ENCODE data around the gene NBEA.

Gene NBEA

DNA sequence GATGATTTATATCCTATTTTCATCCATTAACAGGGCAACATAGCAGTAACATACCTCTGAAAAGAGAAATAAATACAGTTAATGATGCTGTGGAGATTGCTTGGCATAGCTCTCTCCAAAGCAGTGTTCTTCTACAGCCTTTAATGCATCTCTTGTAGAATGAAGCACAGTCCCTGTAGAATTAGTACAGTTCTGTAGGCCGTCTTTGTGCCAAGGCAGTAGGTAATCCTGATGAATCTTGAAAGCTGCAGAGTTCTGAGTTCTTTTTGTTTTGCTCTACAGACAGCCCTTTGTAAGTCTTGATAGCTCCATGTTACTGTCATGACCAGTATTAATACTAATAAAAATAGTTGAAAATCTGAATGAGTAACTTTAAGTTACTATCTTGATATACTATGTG, 350.3 kb downstream of the NBEA start:
- no peaks in the 10 kb centered on the region for H3K9me3 ChIP-seq (ENCODE audit: control insufficient read depth, insufficient read depth, low read depth, low read length)
- CTCF ChIA-PET = interaction anchor here (0.7 kb wide), 1 partner anchor 22 kb away, joined by 3 read pairs; no protein-coding TSS in a partner anchor
- no peak overlapping the region for H3K27ac ChIP-seq (ENCODE audit: extremely low read depth, low read depth, low read length)
- H3K36me3 ChIP-seq (ENCODE audit: control insufficient read depth in 2 of 2, insufficient read depth in 1 of 2, low read length in 2 of 2) = no peaks in the 10 kb centered on the region
- TF ChIP-seq ZNF561 (tag by site-specific recombination; IDR thresholded peaks at IDR 0.05; ENCODE audit: borderline replicate concordance) (no peak), ZNF121 (tag by site-specific recombination; IDR thresholded peaks at IDR 0.05) (no peak)
- no peak overlapping the region for H3K4me3 ChIP-seq (ENCODE audit: low read depth, low read length)
- POLR2A ChIA-PET = no interaction called here
- no peaks in the 10 kb centered on the region for H3K4me1 ChIP-seq (ENCODE audit: control insufficient read depth, insufficient read depth, low read length)

GRCh38 chr13:35293579-35294226, 351.6 kb downstream of the NBEA start:
- no peaks in the 10 kb centered on the region for H3K36me3 ChIP-seq (ENCODE audit: control insufficient read depth in 2 of 2, insufficient read depth in 1 of 2, low read length in 2 of 2)
- POLR2A ChIA-PET = no interaction called here
- no peak overlapping the region for H3K4me3 ChIP-seq (ENCODE audit: low read depth, low read length)
- TF ChIP-seq ZNF623 (tag by site-specific recombination; IDR thresholded peaks at IDR 0.05) (no peak), SCRT2 (tag by site-specific recombination; IDR thresholded peaks at IDR 0.05) (no peak), ZNF707 (tag by site-specific recombination; IDR thresholded peaks at IDR 0.05) (no peak), SP2 (tag by site-specific recombination; IDR thresholded peaks at IDR 0.05) (no peak), ZNF350 (tag by site-specific recombination; IDR thresholded peaks at IDR 0.05) (no peak), MZF1 (tag by site-specific recombination; IDR thresholded peaks at IDR 0.05; ENCODE audit: borderline replicate concordance) (no peak), GFI1B (tag by site-specific recombination; IDR thresholded peaks at IDR 0.05) (no peak), ZNF354C (tag by site-specific recombination; IDR thresholded peaks at IDR 0.05; ENCODE audit: borderline replicate concordance, low read depth) (no peak), ZNF776 (tag by site-specific recombination; IDR thresholded peaks at IDR 0.05; ENCODE audit: borderline replicate concordance) (no peak), ZNF157 (tag by site-specific recombination; IDR thresholded peaks at IDR 0.05) (no peak), ZNF416 (tag by site-specific recombination; IDR thresholded peaks at IDR 0.05) (no peak), SP3 (tag by site-specific recombination; IDR thresholded peaks at IDR 0.05) (no peak), HOXD13 (CRISPR knock-in tag; IDR thresholded peaks at IDR 0.05; ENCODE audit: borderline replicate concordance) (no peak), PRDM10 (tag by site-specific recombination; IDR thresholded peaks at IDR 0.05) (no peak), ZNF248 (tag by site-specific recombination; IDR thresholded peaks at IDR 0.05) (no peak), KLF10 (tag by site-specific recombination; IDR thresholded peaks at IDR 0.05) (no peak), ZNF37A (tag by site-specific recombination; IDR thresholded peaks at IDR 0.05) (no peak), ZNF211 (tag by site-specific recombination; IDR thresholded peaks at IDR 0.05; ENCODE audit: low read depth) (no peak)
- TF ChIP-seq, protein P1, sequence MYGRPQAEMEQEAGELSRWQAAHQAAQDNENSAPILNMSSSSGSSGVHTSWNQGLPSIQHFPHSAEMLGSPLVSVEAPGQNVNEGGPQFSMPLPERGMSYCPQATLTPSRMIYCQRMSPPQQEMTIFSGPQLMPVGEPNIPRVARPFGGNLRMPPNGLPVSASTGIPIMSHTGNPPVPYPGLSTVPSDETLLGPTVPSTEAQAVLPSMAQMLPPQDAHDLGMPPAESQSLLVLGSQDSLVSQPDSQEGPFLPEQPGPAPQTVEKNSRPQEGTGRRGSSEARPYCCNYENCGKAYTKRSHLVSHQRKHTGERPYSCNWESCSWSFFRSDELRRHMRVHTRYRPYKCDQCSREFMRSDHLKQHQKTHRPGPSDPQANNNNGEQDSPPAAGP (tag by site-specific recombination; IDR thresholded peaks at IDR 0.05) = no peak
- TF ChIP-seq, protein P2, sequence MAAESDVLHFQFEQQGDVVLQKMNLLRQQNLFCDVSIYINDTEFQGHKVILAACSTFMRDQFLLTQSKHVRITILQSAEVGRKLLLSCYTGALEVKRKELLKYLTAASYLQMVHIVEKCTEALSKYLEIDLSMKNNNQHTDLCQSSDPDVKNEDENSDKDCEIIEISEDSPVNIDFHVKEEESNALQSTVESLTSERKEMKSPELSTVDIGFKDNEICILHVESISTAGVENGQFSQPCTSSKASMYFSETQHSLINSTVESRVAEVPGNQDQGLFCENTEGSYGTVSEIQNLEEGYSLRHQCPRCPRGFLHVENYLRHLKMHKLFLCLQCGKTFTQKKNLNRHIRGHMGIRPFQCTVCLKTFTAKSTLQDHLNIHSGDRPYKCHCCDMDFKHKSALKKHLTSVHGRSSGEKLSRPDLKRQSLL (tag by site-specific recombination; IDR thresholded peaks at IDR 0.05) = no peak
- CTCF ChIA-PET = interaction anchor here (0.7 kb wide), 1 partner anchor 43 kb away, joined by 3 read pairs; no protein-coding TSS in a partner anchor
- H3K9me3 ChIP-seq (ENCODE audit: control insufficient read depth, insufficient read depth, low read depth, low read length) = no peaks in the 10 kb centered on the region
- no peak overlapping the region for H3K27ac ChIP-seq (ENCODE audit: extremely low read depth, low read depth, low read length)
- H3K4me1 ChIP-seq (ENCODE audit: control insufficient read depth, insufficient read depth, low read length) = no peaks in the 10 kb centered on the region
